Body of pancreas (tissue), 4 donors: ENCODE data around the gene RBFOX2.

Experiments used
- POLR2A ChIP-seq, 3 donors: fragments of 450-650 bp; IDR thresholded peaks; one replicate each; pipeline ENCODE4 v1.6.1; 2016; ENCODE audit warnings: antibody characterized with exemption in 3 of 3, mild to moderate bottlenecking in 2 of 3
- TF ChIP-seq, protein P1 (sequence below), 7 experiments: fragments of 450-650 bp in 4 of 7; fragments of 200-600 bp in 3 of 7; sonication (generic) in 3 of 7; IDR thresholded peaks; one replicate each; pipeline ENCODE4 v1.5.1; 2016 to 2019; ENCODE audit warnings: antibody characterized with exemption in 7 of 7

DNA sequence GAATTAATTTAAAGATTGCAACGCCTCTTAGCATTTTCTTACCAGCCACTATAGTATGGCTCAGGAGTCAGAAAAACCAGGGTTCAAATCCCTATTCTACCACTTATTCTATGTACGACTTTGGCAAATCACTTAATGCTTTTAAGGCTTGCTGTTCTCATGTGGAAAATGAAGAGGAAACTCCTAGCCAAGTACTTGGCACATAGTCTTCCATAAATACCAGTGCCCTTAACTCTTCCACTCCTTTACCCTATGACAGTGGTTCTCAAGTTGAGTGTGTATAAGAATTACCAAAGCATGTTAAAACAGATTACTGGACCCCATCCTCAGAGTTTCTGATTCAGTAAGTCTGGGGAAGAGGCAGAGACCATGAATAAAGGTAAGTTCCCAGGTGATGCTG, 107.6 kb downstream of the RBFOX2 start:
- TF ChIP-seq, protein P1, sequence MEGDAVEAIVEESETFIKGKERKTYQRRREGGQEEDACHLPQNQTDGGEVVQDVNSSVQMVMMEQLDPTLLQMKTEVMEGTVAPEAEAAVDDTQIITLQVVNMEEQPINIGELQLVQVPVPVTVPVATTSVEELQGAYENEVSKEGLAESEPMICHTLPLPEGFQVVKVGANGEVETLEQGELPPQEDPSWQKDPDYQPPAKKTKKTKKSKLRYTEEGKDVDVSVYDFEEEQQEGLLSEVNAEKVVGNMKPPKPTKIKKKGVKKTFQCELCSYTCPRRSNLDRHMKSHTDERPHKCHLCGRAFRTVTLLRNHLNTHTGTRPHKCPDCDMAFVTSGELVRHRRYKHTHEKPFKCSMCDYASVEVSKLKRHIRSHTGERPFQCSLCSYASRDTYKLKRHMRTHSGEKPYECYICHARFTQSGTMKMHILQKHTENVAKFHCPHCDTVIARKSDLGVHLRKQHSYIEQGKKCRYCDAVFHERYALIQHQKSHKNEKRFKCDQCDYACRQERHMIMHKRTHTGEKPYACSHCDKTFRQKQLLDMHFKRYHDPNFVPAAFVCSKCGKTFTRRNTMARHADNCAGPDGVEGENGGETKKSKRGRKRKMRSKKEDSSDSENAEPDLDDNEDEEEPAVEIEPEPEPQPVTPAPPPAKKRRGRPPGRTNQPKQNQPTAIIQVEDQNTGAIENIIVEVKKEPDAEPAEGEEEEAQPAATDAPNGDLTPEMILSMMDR (IDR thresholded peaks at IDR 0.05), result no peak
- TF ChIP-seq POLR2A (IDR thresholded peaks at IDR 0.05), result no peak
